ENCODE data around the gene TCF12.

TCF12 gene

GRCh38 chr15:57320631-57321220 lies 402.3 kb downstream of the TCF12 start:
- H3K4me3 ChIP-seq (ENCODE audit: insufficient read depth, low read depth, low read length), result no peak overlapping the region
- no peak overlapping the region for H3K27ac ChIP-seq (ENCODE audit: insufficient read depth, low read depth, low read length, poor library complexity, severe bottlenecking)
- no peaks in the 10 kb centered on the region for H3K27me3 ChIP-seq (ENCODE audit: control insufficient read depth, insufficient read depth, low read length, poor library complexity, severe bottlenecking)
- no peaks in the 10 kb centered on the region for H3K36me3 ChIP-seq (ENCODE audit: control insufficient read depth, insufficient read depth, low read length)
- peaks cover 26% of the 10 kb centered on the region for H3K4me1 ChIP-seq (ENCODE audit: control insufficient read depth, insufficient read depth, low read length)
- 80 to 85% methylated on average over 16 to 17 of the region's 17 CpGs for WGBS, 2 experiments
- H3K9me3 ChIP-seq (ENCODE audit: control insufficient read depth, low read length), result no peaks in the 10 kb centered on the region

GRCh38 chr15:57321485-57321884 lies 403.0 kb downstream of the TCF12 start:
- Histone ChIP-seq H3K4me1 (ENCODE audit: control insufficient read depth, insufficient read depth, low read length) (peaks cover 26% of the 10 kb centered on the region), H3K4me3 (ENCODE audit: insufficient read depth, low read depth, low read length) (no peak overlapping the region), H3K36me3 (ENCODE audit: control insufficient read depth, insufficient read depth, low read length) (no peaks in the 10 kb centered on the region), H3K27me3 (ENCODE audit: control insufficient read depth, insufficient read depth, low read length, poor library complexity, severe bottlenecking) (no peaks in the 10 kb centered on the region), H3K27ac (ENCODE audit: insufficient read depth, low read depth, low read length, poor library complexity, severe bottlenecking) (no peak overlapping the region), H3K9me3 (ENCODE audit: control insufficient read depth, low read length) (no peaks in the 10 kb centered on the region)
- WGBS, 2 experiments, result 91 to 96% methylated on average over 2 to 3 of the region's 3 CpGs

GRCh38 chr15:57321973-57322601 lies 403.6 kb downstream of the TCF12 start:
- no peak overlapping the region for H3K27ac ChIP-seq (ENCODE audit: insufficient read depth, low read depth, low read length, poor library complexity, severe bottlenecking)
- peaks cover 26% of the 10 kb centered on the region for H3K4me1 ChIP-seq (ENCODE audit: control insufficient read depth, insufficient read depth, low read length)
- no peaks in the 10 kb centered on the region for H3K27me3 ChIP-seq (ENCODE audit: control insufficient read depth, insufficient read depth, low read length, poor library complexity, severe bottlenecking)
- no peaks in the 10 kb centered on the region for H3K36me3 ChIP-seq (ENCODE audit: control insufficient read depth, insufficient read depth, low read length)
- no peaks in the 10 kb centered on the region for H3K9me3 ChIP-seq (ENCODE audit: control insufficient read depth, low read length)
- 68 to 71% methylated on average over 13 of the region's 13 CpGs for WGBS, 2 experiments
- no peak overlapping the region for H3K4me3 ChIP-seq (ENCODE audit: insufficient read depth, low read depth, low read length)

- H3K4me1 ChIP-seq (ENCODE audit: control insufficient read depth, insufficient read depth, low read length), result peaks cover 26% of the 10 kb centered on the region
- no peak overlapping the region for H3K27ac ChIP-seq (ENCODE audit: insufficient read depth, low read depth, low read length, poor library complexity, severe bottlenecking)
- H3K9me3 ChIP-seq (ENCODE audit: control insufficient read depth, low read length), result no peaks in the 10 kb centered on the region
- H3K4me3 ChIP-seq (ENCODE audit: insufficient read depth, low read depth, low read length), result no peak overlapping the region
- WGBS, 2 experiments, result 91 to 93% methylated on average over 11 of the region's 11 CpGs
- no peaks in the 10 kb centered on the region for H3K36me3 ChIP-seq (ENCODE audit: control insufficient read depth, insufficient read depth, low read length)
- no peaks in the 10 kb centered on the region for H3K27me3 ChIP-seq (ENCODE audit: control insufficient read depth, insufficient read depth, low read length, poor library complexity, severe bottlenecking)
Measured at GRCh38 chr15:57322602-57323250, 404.3 kb downstream of the TCF12 start.

- Histone ChIP-seq H3K36me3 (ENCODE audit: control insufficient read depth, insufficient read depth, low read length) (no peaks in the 10 kb centered on the region), H3K27ac (ENCODE audit: insufficient read depth, low read depth, low read length, poor library complexity, severe bottlenecking) (no peak overlapping the region), H3K4me1 (ENCODE audit: control insufficient read depth, insufficient read depth, low read length) (peaks cover 26% of the 10 kb centered on the region), H3K4me3 (ENCODE audit: insufficient read depth, low read depth, low read length) (no peak overlapping the region), H3K9me3 (ENCODE audit: control insufficient read depth, low read length) (no peaks in the 10 kb centered on the region), H3K27me3 (ENCODE audit: control insufficient read depth, insufficient read depth, low read length, poor library complexity, severe bottlenecking) (no peaks in the 10 kb centered on the region)
- WGBS, 2 experiments, result 89 to 92% methylated on average over 12 of the region's 12 CpGs
Measured at GRCh38 chr15:57323299-57323805, 404.9 kb downstream of the TCF12 start.

GRCh38 chr15:57323806-57324589 lies 405.6 kb downstream of the TCF12 start:
- H3K36me3 ChIP-seq (ENCODE audit: control insufficient read depth, insufficient read depth, low read length), result no peaks in the 10 kb centered on the region
- WGBS, 2 experiments, result 54% methylated on average over 5 of the region's 6 CpGs
- no peak overlapping the region for H3K4me3 ChIP-seq (ENCODE audit: insufficient read depth, low read depth, low read length)
- H3K4me1 ChIP-seq (ENCODE audit: control insufficient read depth, insufficient read depth, low read length), result peaks cover 26% of the 10 kb centered on the region
- no peaks in the 10 kb centered on the region for H3K9me3 ChIP-seq (ENCODE audit: control insufficient read depth, low read length)
- H3K27me3 ChIP-seq (ENCODE audit: control insufficient read depth, insufficient read depth, low read length, poor library complexity, severe bottlenecking), result no peaks in the 10 kb centered on the region
- no peak overlapping the region for H3K27ac ChIP-seq (ENCODE audit: insufficient read depth, low read depth, low read length, poor library complexity, severe bottlenecking)

- H3K4me3 ChIP-seq (ENCODE audit: insufficient read depth, low read depth, low read length), result no peak overlapping the region
- 76 to 95% methylated on average over 2 to 3 of the region's 3 CpGs for WGBS, 2 experiments
- H3K27ac ChIP-seq (ENCODE audit: insufficient read depth, low read depth, low read length, poor library complexity, severe bottlenecking), result no peak overlapping the region
- no peaks in the 10 kb centered on the region for H3K27me3 ChIP-seq (ENCODE audit: control insufficient read depth, insufficient read depth, low read length, poor library complexity, severe bottlenecking)
- H3K36me3 ChIP-seq (ENCODE audit: control insufficient read depth, insufficient read depth, low read length), result no peaks in the 10 kb centered on the region
- H3K4me1 ChIP-seq (ENCODE audit: control insufficient read depth, insufficient read depth, low read length), result peaks cover 26% of the 10 kb centered on the region
- H3K9me3 ChIP-seq (ENCODE audit: control insufficient read depth, low read length), result no peaks in the 10 kb centered on the region
Measured at GRCh38 chr15:57324590-57324890, 406.1 kb downstream of the TCF12 start.

GRCh38 chr15:57324944-57325679 lies 406.7 kb downstream of the TCF12 start:
- Histone ChIP-seq H3K9me3 (ENCODE audit: control insufficient read depth, low read length) (no peaks in the 10 kb centered on the region), H3K4me3 (ENCODE audit: insufficient read depth, low read depth, low read length) (no peak overlapping the region), H3K27ac (ENCODE audit: insufficient read depth, low read depth, low read length, poor library complexity, severe bottlenecking) (no peak overlapping the region), H3K36me3 (ENCODE audit: control insufficient read depth, insufficient read depth, low read length) (no peaks in the 10 kb centered on the region), H3K27me3 (ENCODE audit: control insufficient read depth, insufficient read depth, low read length, poor library complexity, severe bottlenecking) (no peaks in the 10 kb centered on the region), H3K4me1 (ENCODE audit: control insufficient read depth, insufficient read depth, low read length) (peaks cover 26% of the 10 kb centered on the region)
- WGBS, 2 experiments, result 87 to 89% methylated on average over 11 of the region's 11 CpGs

- no peak overlapping the region for H3K27ac ChIP-seq (ENCODE audit: insufficient read depth, low read depth, low read length, poor library complexity, severe bottlenecking)
- no peaks in the 10 kb centered on the region for H3K36me3 ChIP-seq (ENCODE audit: control insufficient read depth, insufficient read depth, low read length)
- H3K9me3 ChIP-seq (ENCODE audit: control insufficient read depth, low read length), result no peaks in the 10 kb centered on the region
- H3K27me3 ChIP-seq (ENCODE audit: control insufficient read depth, insufficient read depth, low read length, poor library complexity, severe bottlenecking), result no peaks in the 10 kb centered on the region
- H3K4me1 ChIP-seq (ENCODE audit: control insufficient read depth, insufficient read depth, low read length), result peaks cover 20% of the 10 kb centered on the region
- H3K4me3 ChIP-seq (ENCODE audit: insufficient read depth, low read depth, low read length), result no peak overlapping the region
- 92 to 93% methylated on average over 23 of the region's 23 CpGs for WGBS, 2 experiments
Measured at GRCh38 chr15:57326196-57326595, 407.8 kb downstream of the TCF12 start.
